GM19468 (cell line): ENCODE results near the gene PKN1.
"Not testable (repeated sequence)": the region's sequence is repeated elsewhere in the genome, so short reads cannot be mapped to it uniquely, and the experiment has no call there.

Experiments used
- ATAC-seq: cut with Tn5 transposase; IDR thresholded peaks from one replicate; pipeline ENCODE4 v1.9.1; 2021; ENCODE audit warnings: mild to moderate bottlenecking, moderate library complexity, moderate number of reproducible peaks; ENCODE audit not compliant: unreplicated experiment; ENCODE audit errors: extremely low read depth

The PKN1 gene

GRCh38 chr19:14432791-14433553 is at the start of gene PKN1:
Gene PKN1, plus strand, starts transcription at chr19:14433306. Its CDS starts 216 bp downstream, at chr19:14433522.
- no peak for ATAC-seq

GRCh38 chr19:14383661-14384555 is 49.2 kb upstream of the PKN1 start:
- ATAC-seq = no peak

GRCh38 chr19:14385492-14385891 is 47.6 kb upstream of the PKN1 start:
- ATAC-seq = no peak

GRCh38 chr19:14390548-14390947 is 42.6 kb upstream of the PKN1 start:
- no peak for ATAC-seq

GRCh38 chr19:14391156-14391821 is 41.8 kb upstream of the PKN1 start:
- no peak for ATAC-seq

GRCh38 chr19:14393329-14393728 is 39.8 kb upstream of the PKN1 start:
- ATAC-seq = no peak

- ATAC-seq = no peak
Observed at GRCh38 chr19:14394167-14394566, 38.9 kb upstream of the PKN1 start.

GRCh38 chr19:14395262-14395661 is 37.8 kb upstream of the PKN1 start:
- ATAC-seq = no peak

- no peak for ATAC-seq
Observed at GRCh38 chr19:14395710-14396336, 37.3 kb upstream of the PKN1 start.

GRCh38 chr19:14396730-14397129 is 36.4 kb upstream of the PKN1 start:
- ATAC-seq = not testable (repeated sequence)

- ATAC-seq = not testable (repeated sequence)
Observed at GRCh38 chr19:14397168-14397567, 35.9 kb upstream of the PKN1 start.

GRCh38 chr19:14400951-14401431 is 32.1 kb upstream of the PKN1 start:
- ATAC-seq = no peak

- ATAC-seq = no peak
Observed at GRCh38 chr19:14401468-14402195, 31.5 kb upstream of the PKN1 start.

GRCh38 chr19:14402332-14403144 is 30.6 kb upstream of the PKN1 start:
- ATAC-seq = no peak

- ATAC-seq = not testable (repeated sequence)
Observed at GRCh38 chr19:14403145-14403930, 29.8 kb upstream of the PKN1 start.

- no peak for ATAC-seq
Observed at GRCh38 chr19:14404312-14404711, 28.8 kb upstream of the PKN1 start.

- no peak for ATAC-seq
Observed at GRCh38 chr19:14405380-14405757, 27.7 kb upstream of the PKN1 start.
